Measurements from ENCODE around the gene IL15RA. TPM values are rescaled to one million over a fixed set of nuclear protein-coding genes. Genes with fewer than 3 reads are reported as not detected.
"Not testable (repeated sequence)": the region's sequence is repeated elsewhere in the genome, so short reads cannot be mapped to it uniquely, and the experiment has no call there.

The IL15RA gene
- total RNA-seq, 2 experiments from 2014 or later = 20.1 to 20.2 TPM

- Mint-ChIP-seq H3K36me3 (peaks cover 24% of the 10 kb centered on the region), H3K9me3 (no peaks in the 10 kb centered on the region), H3K27ac (no peak overlapping the region), H3K4me3 (no peak overlapping the region), H3K27me3 (no peaks in the 10 kb centered on the region), H3K4me1 (ENCODE audit: low read depth) (peaks cover 3% of the 10 kb centered on the region)
- CTCF ChIA-PET = no interaction called here
- DNase-seq = no peak
- intact Hi-C loops (cut with micrococcal nuclease) = no loop called here
- POLR2A ChIA-PET = no interaction called here
Measured at GRCh38 chr10:5964736-5965135, 12.6 kb downstream of the IL15RA start.

- Mint-ChIP-seq H3K27me3 (no peaks in the 10 kb centered on the region), H3K27ac (no peak overlapping the region), H3K36me3 (peaks cover 25% of the 10 kb centered on the region), H3K4me3 (no peak overlapping the region), H3K9me3 (no peaks in the 10 kb centered on the region), H3K4me1 (ENCODE audit: low read depth) (no peaks in the 10 kb centered on the region)
- CTCF ChIA-PET = no interaction called here
- POLR2A ChIA-PET = no interaction called here
- intact Hi-C loops (cut with micrococcal nuclease) = no loop called here
- DNase-seq = no peak
Measured at GRCh38 chr10:5963591-5963990, 13.8 kb downstream of the IL15RA start.

- no peak overlapping the region for H3K4me3 Mint-ChIP-seq
- H3K4me1 Mint-ChIP-seq (ENCODE audit: low read depth) = no peaks in the 10 kb centered on the region
- POLR2A ChIA-PET = no interaction called here
- no peak for DNase-seq
- H3K27ac Mint-ChIP-seq = no peak overlapping the region
- peaks cover 24% of the 10 kb centered on the region for H3K36me3 Mint-ChIP-seq
- no peaks in the 10 kb centered on the region for H3K27me3 Mint-ChIP-seq
- no peaks in the 10 kb centered on the region for H3K9me3 Mint-ChIP-seq
- CTCF ChIA-PET = no interaction called here
- intact Hi-C loops (cut with micrococcal nuclease) = no loop called here
Measured at GRCh38 chr10:5963071-5963470, 14.3 kb downstream of the IL15RA start.

- H3K9me3 Mint-ChIP-seq; intact Hi-C loops (cut with micrococcal nuclease); H3K27me3 Mint-ChIP-seq; H3K4me1 Mint-ChIP-seq (ENCODE audit: low read depth); H3K27ac Mint-ChIP-seq; POLR2A ChIA-PET; DNase-seq; CTCF ChIA-PET; H3K4me3 Mint-ChIP-seq: not testable (repeated sequence)
- H3K36me3 Mint-ChIP-seq = peaks cover 27% of the 10 kb centered on the region
Measured at GRCh38 chr10:5962358-5962940, 14.9 kb downstream of the IL15RA start.

- Mint-ChIP-seq H3K36me3 (peaks cover 27% of the 10 kb centered on the region), H3K27me3 (no peaks in the 10 kb centered on the region), H3K4me3 (no peak overlapping the region), H3K4me1 (ENCODE audit: low read depth) (no peaks in the 10 kb centered on the region), H3K9me3 (no peaks in the 10 kb centered on the region), H3K27ac (no peak overlapping the region)
- ChIA-PET POLR2A (no interaction called here), CTCF (no interaction called here)
- intact Hi-C loops (cut with micrococcal nuclease) = no loop called here
- DNase-seq = no peak
Measured at GRCh38 chr10:5961405-5962100, 15.8 kb downstream of the IL15RA start.

- H3K9me3 Mint-ChIP-seq; intact Hi-C loops (cut with micrococcal nuclease); H3K4me3 Mint-ChIP-seq; DNase-seq; H3K4me1 Mint-ChIP-seq (ENCODE audit: low read depth); H3K27ac Mint-ChIP-seq; POLR2A ChIA-PET; CTCF ChIA-PET; H3K27me3 Mint-ChIP-seq: not testable (repeated sequence)
- peaks cover 31% of the 10 kb centered on the region for H3K36me3 Mint-ChIP-seq
Measured at GRCh38 chr10:5960973-5961275, 16.4 kb downstream of the IL15RA start.

GRCh38 chr10:5960070-5960972, 17.0 kb downstream of the IL15RA start:
- ChIA-PET CTCF (no interaction called here), POLR2A (no interaction called here)
- no peaks in the 10 kb centered on the region for H3K9me3 Mint-ChIP-seq
- H3K27ac Mint-ChIP-seq = no peak overlapping the region
- H3K4me3 Mint-ChIP-seq = no peak overlapping the region
- H3K4me1 Mint-ChIP-seq (ENCODE audit: low read depth) = no peaks in the 10 kb centered on the region
- H3K27me3 Mint-ChIP-seq = no peaks in the 10 kb centered on the region
- intact Hi-C loops (cut with micrococcal nuclease) = no loop called here
- DNase-seq = no peak
- peaks cover 31% of the 10 kb centered on the region for H3K36me3 Mint-ChIP-seq

- intact Hi-C loops (cut with micrococcal nuclease) = no loop called here
- CTCF ChIA-PET = no interaction called here
- no peak overlapping the region for H3K27ac Mint-ChIP-seq
- POLR2A ChIA-PET = no interaction called here
- no peaks in the 10 kb centered on the region for H3K4me1 Mint-ChIP-seq (ENCODE audit: low read depth)
- no peaks in the 10 kb centered on the region for H3K27me3 Mint-ChIP-seq
- no peaks in the 10 kb centered on the region for H3K9me3 Mint-ChIP-seq
- no peak overlapping the region for H3K4me3 Mint-ChIP-seq
- peaks cover 31% of the 10 kb centered on the region for H3K36me3 Mint-ChIP-seq
- no peak for DNase-seq
Measured at GRCh38 chr10:5959581-5960069, 17.7 kb downstream of the IL15RA start.

GRCh38 chr10:5959142-5959541, 18.2 kb downstream of the IL15RA start:
- Mint-ChIP-seq H3K4me3 (no peak overlapping the region), H3K36me3 (peaks cover 31% of the 10 kb centered on the region), H3K9me3 (no peaks in the 10 kb centered on the region), H3K4me1 (ENCODE audit: low read depth) (no peaks in the 10 kb centered on the region), H3K27me3 (no peaks in the 10 kb centered on the region), H3K27ac (no peak overlapping the region)
- no peak for DNase-seq
- ChIA-PET POLR2A (no interaction called here), CTCF (no interaction called here)
- intact Hi-C loops (cut with micrococcal nuclease) = no loop called here

GRCh38 chr10:5958675-5959074, 18.7 kb downstream of the IL15RA start:
- no peaks in the 10 kb centered on the region for H3K9me3 Mint-ChIP-seq
- no peak overlapping the region for H3K4me3 Mint-ChIP-seq
- intact Hi-C loops (cut with micrococcal nuclease) = no loop called here
- no peaks in the 10 kb centered on the region for H3K27me3 Mint-ChIP-seq
- no peaks in the 10 kb centered on the region for H3K4me1 Mint-ChIP-seq (ENCODE audit: low read depth)
- ChIA-PET CTCF (no interaction called here), POLR2A (no interaction called here)
- peaks cover 32% of the 10 kb centered on the region for H3K36me3 Mint-ChIP-seq
- no peak for DNase-seq
- H3K27ac Mint-ChIP-seq = no peak overlapping the region

GRCh38 chr10:5958077-5958476, 19.3 kb downstream of the IL15RA start:
- H3K4me1 Mint-ChIP-seq (ENCODE audit: low read depth) = no peaks in the 10 kb centered on the region
- H3K27me3 Mint-ChIP-seq = no peaks in the 10 kb centered on the region
- ChIA-PET CTCF (no interaction called here), POLR2A (no interaction called here)
- H3K36me3 Mint-ChIP-seq = peaks cover 35% of the 10 kb centered on the region
- no peak overlapping the region for H3K4me3 Mint-ChIP-seq
- no peak overlapping the region for H3K27ac Mint-ChIP-seq
- DNase-seq = no peak
- intact Hi-C loops (cut with micrococcal nuclease) = no loop called here
- no peaks in the 10 kb centered on the region for H3K9me3 Mint-ChIP-seq

GRCh38 chr10:5956146-5956936, 21.0 kb downstream of the IL15RA start:
- Mint-ChIP-seq H3K9me3 (no peaks in the 10 kb centered on the region), H3K4me3 (no peak overlapping the region), H3K36me3 (peaks cover 33% of the 10 kb centered on the region), H3K4me1 (ENCODE audit: low read depth) (no peaks in the 10 kb centered on the region), H3K27me3 (no peaks in the 10 kb centered on the region), H3K27ac (no peak overlapping the region)
- intact Hi-C loops (cut with micrococcal nuclease) = no loop called here
- POLR2A ChIA-PET = no interaction called here
- CTCF ChIA-PET = no interaction called here
- no peak for DNase-seq

Data from activated CD4-positive, alpha-beta memory T cell treated with anti-CD3 and anti-CD28 coated beads for 36 hours (primary cell).